Measurements from ENCODE around the gene HOXD8. TPM values are rescaled to one million over a fixed set of nuclear protein-coding genes. Genes with fewer than 3 reads are reported as not detected.

HOXD8 gene
- total RNA-seq, 1 donor, result 0.45 TPM

GRCh38 chr2:176166272-176166671, 36.8 kb downstream of the HOXD8 start:
- no peak overlapping the region for H3K4me3 ChIP-seq (ENCODE audit: low read depth, low read length)
- DNase-seq (ENCODE audit: low read depth), result no peak
- TF ChIP-seq CTCF (IDR thresholded peaks at IDR 0.05; ENCODE audit: insufficient read depth, low read length), result no peak

GRCh38 chr2:176167398-176167797, 37.9 kb downstream of the HOXD8 start:
- DNase-seq (ENCODE audit: low read depth), result no peak
- no peak overlapping the region for H3K4me3 ChIP-seq (ENCODE audit: low read depth, low read length)
- no peak for TF ChIP-seq CTCF (IDR thresholded peaks at IDR 0.05; ENCODE audit: insufficient read depth, low read length)

- DNase-seq (ENCODE audit: low read depth), result no peak
- no peak for TF ChIP-seq CTCF (IDR thresholded peaks at IDR 0.05; ENCODE audit: insufficient read depth, low read length)
- no peak overlapping the region for H3K4me3 ChIP-seq (ENCODE audit: low read depth, low read length)
These were observed 39.7 kb downstream of the HOXD8 start for GRCh38 chr2:176169181-176169580.

- no peak for TF ChIP-seq CTCF (IDR thresholded peaks at IDR 0.05; ENCODE audit: insufficient read depth, low read length)
- H3K4me3 ChIP-seq (ENCODE audit: low read depth, low read length), result no peak overlapping the region
- DNase-seq (ENCODE audit: low read depth), result no peak
These were observed 40.2 kb downstream of the HOXD8 start for GRCh38 chr2:176169711-176170110.

- no peak for TF ChIP-seq CTCF (IDR thresholded peaks at IDR 0.05; ENCODE audit: insufficient read depth, low read length)
- no peak for DNase-seq (ENCODE audit: low read depth)
- no peak overlapping the region for H3K4me3 ChIP-seq (ENCODE audit: low read depth, low read length)
These were observed 41.2 kb downstream of the HOXD8 start for GRCh38 chr2:176170602-176171305.

GRCh38 chr2:176171351-176172006, 42.0 kb downstream of the HOXD8 start:
- no peak for DNase-seq (ENCODE audit: low read depth)
- H3K4me3 ChIP-seq (ENCODE audit: low read depth, low read length), result no peak overlapping the region
- no peak for TF ChIP-seq CTCF (IDR thresholded peaks at IDR 0.05; ENCODE audit: insufficient read depth, low read length)

Measured in fibroblast of the aortic adventitia (primary cell).